Cardiac atrium fibroblast (primary cell): ENCODE results near the gene NPIPB5. TPM values are rescaled to one million over a fixed set of nuclear protein-coding genes. Genes with fewer than 3 reads are reported as not detected.

Experiments
- total RNA-seq: library from RNA; depleted of rRNA; stranded (reverse); fragments of >200 nt; gene quantifications from 2 replicates; pipeline ENCODE4 v1.2.3, GENCODE V29; 2015

The NPIPB5 gene
- 14.7 and 17.0 TPM in 2 replicates for total RNA-seq

DNA sequence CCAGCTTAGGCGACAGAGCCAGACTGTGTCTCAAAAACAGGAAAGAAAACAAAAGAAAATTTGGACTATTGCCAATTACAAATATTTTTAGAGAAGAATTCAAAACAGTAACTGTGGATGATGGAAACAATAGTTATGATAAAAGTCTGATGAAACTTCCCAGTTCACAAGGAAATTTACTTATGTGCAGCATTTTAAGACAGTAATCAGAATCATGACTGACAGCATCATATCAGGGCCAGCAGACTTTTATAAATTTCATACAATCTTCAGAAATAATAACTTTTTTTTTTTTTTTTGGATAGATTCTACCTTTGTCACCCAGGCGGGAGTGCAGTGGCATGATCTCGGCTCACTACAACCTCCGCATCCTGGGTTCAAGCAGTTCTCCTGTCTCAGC, at the start of gene NPIPB5:
Gene NPIPB5, plus strand, starts transcription at position 301 of the 400 bp plus-strand sequence. CDS start 2,911 bp downstream, outside the sequence.

Other genes starting within 250 kb of the NPIPB5 start
- 17.0 and 25.3 TPM in 2 replicates for gene POLR3E, start 213.5 kb upstream of the NPIPB5 start, total RNA-seq
- gene CDR2, start 136.3 kb upstream of the NPIPB5 start, total RNA-seq, result 31.1 and 36.8 TPM in 2 replicates